GM20431 (cell line): Measurements from ENCODE around the gene CCDC6.
"Not testable (repeated sequence)": the region's sequence is repeated elsewhere in the genome, so short reads cannot be mapped to it uniquely, and the experiment has no call there.

ENCODE experiments used
- in situ Hi-C: fragments of 300-500 bp; cut with MseI, MboI; formaldehyde crosslinking; loops from one replicate; pipeline ENCODE4 v1.15.0; 2020; ENCODE audit warnings: low sequenced_read_pairs; ENCODE audit not compliant: unreplicated experiment

Gene CCDC6

DNA sequence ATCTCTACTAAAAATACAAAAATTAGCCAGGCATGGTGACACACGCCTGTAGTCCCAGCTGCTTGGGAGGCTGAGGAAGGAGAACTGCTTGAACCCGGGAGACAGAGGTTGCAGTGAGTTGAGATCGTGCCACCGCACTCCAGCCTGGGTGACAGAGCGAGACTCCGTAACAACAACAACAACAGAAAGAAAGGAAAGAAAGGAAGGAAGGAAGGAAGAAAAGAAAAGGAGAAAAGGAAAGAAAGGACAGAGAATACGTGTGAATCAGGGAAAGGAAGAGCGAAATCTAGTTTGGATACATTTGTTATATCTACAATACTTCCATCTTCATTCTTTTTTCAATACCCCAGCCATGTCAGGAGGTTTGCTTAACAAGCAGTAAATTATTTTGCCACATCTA lies 21.5 kb downstream of the CCDC6 start:
- in situ Hi-C loops, result not testable (repeated sequence)

DNA sequence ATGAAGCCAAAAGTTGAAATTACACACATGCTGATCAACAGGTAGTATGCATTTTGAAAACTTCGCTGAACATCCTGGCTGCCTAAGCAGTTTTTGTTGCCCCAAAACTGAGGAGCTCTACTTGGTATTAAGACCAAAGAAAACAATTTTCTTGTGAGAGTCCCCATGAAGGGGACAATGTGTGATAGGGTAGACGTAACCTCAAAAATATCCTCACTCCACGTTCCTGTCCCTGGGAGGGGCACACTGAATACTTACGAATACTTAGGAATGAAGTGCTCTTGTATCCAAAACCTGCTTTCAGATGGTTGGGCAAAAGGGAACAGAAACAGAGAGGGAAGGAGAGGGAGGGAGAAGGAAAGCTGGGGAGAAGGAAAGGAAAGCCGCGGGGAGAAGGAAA lies 24.7 kb downstream of the CCDC6 start:
- in situ Hi-C loops, result no loop called here

DNA sequence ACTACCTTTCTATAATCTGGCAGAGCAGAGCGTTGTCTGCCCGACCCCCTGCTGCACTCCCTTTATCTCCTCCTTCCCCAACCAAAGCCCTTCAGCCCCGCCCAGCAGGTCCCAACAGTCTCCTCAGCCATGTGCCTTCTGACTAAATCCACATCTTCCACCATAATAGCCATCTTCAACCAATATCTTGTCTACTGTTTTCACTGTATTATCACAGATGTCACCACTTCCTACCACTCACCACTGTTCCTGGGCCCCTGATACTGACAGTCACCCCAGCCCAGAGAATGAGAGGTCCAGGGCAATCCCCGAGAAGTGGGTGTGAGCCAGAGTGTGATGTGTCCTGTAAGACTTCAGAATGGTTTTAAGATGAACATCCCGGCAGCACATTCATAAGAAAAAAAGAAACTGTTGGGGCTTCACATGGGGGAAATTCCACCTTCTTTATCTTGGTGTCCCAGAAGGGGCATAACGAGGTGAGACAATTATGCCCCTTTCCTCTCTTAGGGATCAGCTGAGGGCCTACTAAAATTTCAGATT lies 25.3 kb downstream of the CCDC6 start:
- in situ Hi-C loops, result no loop called here

DNA sequence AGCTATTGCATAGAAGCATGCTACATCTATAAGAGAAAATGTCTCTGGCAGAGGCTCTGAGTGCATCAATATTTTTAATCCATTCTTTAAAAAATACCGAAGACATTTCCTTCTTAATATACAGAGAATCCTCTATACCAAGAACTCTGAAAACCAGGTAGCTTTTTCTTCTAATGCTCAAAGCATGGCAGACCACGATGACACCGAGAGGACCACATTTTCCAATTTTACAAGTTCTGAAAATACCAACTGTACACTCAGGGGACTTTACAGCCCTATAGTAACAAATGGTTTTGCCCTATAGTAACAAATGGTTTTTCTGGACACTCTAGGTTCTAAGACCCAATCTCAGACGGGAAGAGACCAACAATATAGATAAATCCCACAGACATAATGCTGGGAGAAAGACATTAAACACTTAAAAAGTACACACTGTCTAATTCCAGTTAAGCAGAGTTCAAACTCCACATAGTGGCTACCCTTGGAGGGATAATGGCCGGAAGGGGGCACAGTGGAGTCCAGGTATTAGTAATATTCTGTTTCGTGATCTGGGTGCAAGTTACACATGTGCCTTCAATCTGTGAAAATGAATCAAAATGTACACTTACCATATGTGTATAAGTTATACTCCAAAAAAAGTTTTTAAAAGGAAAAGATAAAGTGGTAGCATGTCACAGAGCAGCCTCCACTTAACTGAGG lies 26.2 kb downstream of the CCDC6 start:
- in situ Hi-C loops, result no loop called here

DNA sequence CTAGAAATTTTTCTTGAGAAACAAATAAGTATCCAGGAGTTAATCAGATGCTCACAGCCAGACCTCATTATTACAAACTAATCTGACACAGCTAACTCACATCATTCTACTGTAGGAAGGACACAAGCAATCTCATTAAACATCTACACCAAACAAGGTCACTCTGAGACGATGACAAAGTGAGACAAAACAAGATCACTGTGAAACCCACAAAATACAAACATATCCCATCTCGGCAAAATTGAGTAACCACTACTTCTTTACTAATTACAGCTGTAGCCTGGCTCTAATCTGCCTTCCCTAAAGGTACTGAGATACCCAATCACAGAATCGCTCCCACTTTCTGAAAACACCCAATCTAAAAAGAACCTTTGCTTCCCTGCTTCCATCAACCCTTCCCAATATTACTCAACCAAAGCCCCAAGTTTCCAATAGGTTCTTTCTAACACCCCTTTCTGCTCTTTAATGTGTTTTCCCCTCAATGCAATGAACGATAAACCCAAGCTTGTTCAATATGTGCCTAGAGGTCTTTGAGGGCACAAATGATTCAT lies 26.9 kb downstream of the CCDC6 start:
- in situ Hi-C loops, result no loop called here

DNA sequence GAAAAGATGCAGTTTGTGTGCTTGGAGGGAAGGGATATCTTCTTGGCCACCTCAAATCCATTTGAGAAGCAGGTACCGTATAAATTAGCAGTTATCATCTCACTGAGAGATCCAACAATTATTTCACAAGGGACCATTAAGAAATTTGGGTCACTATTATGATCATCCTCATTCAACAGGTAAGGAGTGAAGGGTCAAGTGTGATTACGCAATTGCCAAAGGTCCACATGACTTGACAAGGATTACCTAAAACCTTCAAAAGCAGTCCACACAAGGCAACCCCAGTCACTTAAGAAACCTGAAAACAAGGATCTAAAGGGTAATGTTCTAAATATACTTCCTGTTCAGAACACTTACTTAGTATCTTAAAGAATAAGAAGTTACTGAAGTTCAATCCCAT lies 27.4 kb downstream of the CCDC6 start:
- in situ Hi-C loops, result no loop called here

DNA sequence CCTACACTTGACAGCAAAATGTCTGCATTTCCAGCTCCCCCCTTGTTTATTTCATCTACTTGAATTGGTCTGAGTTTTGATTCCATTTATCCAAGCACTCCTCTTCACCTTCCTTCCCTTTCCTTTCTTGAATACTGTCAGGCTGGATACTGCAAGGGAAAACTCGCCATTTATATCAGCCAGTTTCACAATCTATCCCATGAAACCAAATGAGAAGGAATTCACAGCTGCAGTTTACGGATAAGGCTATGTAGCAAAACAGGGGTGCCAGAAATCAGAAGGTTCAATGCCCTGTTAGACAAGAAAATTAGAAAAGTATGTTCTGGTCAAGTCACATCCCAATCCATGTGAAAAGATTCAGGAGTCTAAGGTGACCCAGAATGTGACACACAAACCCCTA lies 28.1 kb downstream of the CCDC6 start:
- in situ Hi-C loops, result no loop called here

DNA sequence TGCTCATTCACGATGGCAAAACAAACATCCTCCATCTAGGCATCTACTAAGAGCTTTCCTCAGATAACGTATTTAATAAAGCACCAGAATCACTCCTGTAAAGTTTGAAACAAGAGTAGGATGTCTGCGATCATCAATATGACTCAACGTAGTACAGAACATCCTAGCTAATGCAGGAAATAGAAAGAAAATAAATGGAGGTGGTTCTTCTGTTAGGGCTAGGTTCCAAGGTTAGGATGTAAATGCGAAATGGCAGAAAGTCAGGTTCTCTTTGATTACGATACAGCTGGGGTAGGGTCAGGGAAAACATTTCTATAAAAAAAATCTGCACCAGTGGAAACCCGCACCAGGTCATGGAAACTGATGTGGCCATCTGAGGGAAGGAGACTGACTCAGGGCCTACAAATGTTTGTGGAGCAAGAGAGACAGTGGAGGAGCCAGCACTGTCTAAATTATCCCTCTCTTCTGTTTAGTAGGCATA lies 29.1 kb downstream of the CCDC6 start:
- in situ Hi-C loops, result no loop called here

DNA sequence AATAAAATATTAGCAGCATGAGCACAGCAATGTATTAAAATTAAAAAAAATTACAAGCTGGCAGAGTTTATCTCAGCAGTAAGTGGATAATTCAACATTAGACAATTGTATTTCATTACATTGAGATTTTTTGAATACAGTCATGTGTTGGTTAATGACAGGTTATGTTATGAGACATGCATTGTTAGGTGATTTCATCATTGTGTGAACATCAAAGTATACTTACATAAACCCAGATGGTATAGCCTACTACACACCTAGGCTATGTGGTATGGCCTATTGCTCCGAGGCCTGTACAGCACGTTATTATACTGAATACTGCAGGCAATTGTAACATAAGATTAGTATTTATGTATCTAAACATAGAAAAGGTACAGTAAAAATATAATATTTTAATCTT lies 29.7 kb downstream of the CCDC6 start:
- in situ Hi-C loops, result no loop called here

DNA sequence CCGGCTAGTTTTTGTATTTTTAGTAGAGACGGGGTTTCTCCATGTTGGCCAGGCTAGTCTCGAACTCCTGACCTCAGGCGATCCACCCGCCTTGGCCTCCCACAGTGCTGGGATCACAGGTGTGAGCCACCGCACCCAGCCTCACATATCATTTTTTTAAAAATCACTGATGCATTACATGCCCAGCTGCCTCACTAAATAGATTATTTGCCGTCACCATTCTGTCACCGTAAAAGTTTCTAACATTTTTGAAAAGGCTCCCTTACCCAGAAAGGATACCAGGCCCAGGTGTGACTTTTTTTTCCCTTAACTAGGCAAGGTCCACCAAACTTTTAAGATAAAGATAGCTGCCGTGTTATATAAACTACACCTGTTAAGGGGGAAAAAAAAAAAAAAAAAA lies 30.1 kb downstream of the CCDC6 start:
- in situ Hi-C loops, result not testable (repeated sequence)

DNA sequence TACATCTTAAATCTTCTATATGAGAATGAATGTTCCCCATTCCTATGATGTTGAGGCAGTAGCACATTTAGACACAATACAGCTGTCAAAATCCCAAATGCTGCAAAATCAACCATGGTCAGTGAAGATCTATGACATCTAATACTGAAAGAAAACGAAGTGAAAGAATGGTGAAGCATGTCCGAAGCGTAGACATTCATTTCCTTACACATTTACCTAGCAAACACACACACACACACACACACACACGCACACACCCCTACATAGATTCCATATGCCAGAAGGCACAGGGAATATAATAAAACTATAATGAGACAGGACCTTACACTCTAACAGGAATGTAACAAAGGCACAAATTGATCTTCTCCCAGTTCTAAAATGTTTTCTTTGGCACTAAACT lies 32.5 kb downstream of the CCDC6 start:
- in situ Hi-C loops, result loop anchor here (25.0 kb wide), 1 partner anchor 338 kb away; no protein-coding TSS in a partner anchor

DNA sequence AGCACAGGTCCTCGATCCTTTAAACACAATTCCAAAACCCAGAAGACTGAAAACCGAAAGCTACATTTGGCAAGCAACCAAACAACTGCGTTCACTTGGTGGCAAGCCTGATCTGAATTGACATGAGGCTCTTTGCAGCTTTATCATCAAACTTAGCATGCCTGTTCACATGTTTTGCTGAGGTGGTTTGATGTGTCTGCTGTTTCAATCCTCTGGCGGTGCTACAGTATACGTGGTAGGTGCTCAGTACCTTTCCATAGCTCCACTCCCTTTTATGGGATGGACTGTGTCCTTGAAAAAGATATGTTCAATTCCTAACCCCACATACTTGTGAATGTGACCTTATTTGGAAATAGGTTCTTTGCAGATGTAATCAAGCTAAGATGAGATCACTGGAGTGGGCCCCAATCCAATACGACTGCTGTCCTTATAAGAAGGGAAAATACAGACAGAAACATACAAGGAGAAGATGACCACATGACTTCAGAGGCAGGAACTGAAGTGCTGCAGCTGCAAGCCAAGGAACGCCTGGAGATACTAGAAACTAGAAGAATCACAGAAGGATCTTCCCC lies 33.4 kb downstream of the CCDC6 start:
- in situ Hi-C loops, result loop anchor here (25.0 kb wide), 1 partner anchor 339 kb away; no protein-coding TSS in a partner anchor

DNA sequence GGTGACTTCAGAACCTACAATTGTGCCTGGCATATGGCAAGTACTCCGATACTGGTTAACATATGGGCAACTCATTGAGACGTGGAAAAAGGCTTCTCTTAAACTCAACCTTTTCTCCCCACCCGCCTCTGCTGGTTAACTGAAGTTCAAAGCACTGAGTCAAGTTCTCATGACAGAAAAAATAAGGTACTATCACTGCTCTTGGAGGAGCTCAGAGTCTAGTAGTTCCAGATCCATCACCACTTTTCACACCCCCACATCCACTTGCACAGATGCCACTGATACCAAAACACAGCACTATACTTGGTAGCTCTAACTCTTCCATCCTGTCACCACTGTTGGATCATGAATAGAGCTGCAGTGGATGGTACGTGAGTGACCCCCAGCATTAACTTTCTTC lies 36.2 kb downstream of the CCDC6 start:
- in situ Hi-C loops, result loop anchor here (25.0 kb wide), 1 partner anchor 342 kb away; no protein-coding TSS in a partner anchor

DNA sequence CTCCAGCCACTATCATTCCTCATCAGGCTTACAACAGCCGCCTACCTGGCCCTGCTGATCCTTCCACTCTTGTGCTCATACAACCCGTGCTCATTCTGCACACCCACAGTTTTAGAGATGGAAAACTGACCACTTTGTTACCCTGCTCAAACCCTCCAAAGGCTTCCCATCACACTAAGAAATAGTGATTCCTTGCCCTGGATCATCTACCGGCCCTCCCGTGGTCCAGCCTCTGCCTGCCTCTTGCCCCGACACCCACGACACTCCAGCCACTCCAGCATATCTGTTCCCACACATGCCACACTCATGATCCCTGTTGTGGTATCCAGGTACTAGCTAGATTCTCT lies 36.8 kb downstream of the CCDC6 start:
- in situ Hi-C loops, result loop anchor here (25.0 kb wide), 1 partner anchor 343 kb away; no protein-coding TSS in a partner anchor

DNA sequence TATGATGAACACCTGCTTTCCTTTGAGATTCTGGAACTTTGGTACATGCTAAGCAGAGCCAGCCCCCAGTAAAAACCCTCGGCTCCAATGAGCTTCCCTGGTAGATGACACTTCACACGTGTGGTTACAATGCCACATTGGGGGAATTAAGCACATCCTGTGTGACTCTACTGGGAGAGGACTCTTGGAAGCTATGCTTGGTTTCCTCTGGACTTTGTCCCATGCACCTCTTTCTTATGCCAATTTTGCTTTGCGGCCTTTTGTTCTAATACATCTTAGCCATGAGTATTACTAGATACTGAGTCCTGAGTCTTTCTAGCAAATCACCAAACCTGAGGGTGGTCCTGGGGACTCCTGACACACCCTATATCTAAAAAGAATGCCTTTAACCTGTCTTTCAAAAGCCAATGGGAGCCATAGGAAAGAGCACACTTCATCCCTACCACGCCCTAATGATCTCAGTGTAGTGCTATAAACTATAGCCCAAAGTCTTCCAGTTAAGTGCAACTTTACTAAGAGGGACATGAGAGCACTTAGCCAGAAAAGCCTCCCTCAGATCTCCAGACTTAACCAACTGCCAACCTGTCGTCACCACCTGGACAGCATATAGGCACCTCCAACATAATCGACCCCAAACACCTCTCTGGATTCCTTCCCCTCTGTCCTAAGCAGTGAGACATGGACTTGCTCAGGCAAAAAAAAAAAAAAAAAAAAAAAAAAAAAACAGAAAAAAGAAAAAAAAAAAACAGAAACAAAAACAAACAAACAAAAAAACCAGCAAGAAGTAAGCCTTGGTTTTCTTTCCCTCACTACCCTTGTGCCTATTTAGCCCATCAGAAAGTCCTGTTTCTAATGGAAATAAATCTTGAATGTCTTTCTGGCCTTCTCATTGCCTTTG lies 37.4 kb downstream of the CCDC6 start:
- in situ Hi-C loops, result loop anchor here (25.0 kb wide), 1 partner anchor 343 kb away; no protein-coding TSS in a partner anchor

DNA sequence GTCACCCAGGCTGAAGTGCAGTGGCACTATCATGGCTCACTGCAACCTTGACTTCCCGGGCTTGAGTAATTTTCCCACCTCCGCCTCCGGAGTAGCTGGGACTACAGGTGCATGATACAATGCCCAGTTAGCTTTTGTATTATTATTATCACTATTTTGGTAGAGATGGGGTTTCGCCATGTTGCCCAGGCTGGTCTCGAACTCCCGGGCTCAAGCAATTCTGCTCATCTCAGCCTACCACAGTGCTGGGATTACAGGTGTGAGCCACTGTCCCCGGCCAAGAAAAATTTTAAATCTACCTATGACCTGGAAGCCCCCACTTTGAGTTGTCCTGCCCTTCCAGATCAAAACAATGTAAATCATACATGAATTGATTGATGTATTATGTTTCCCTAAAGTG lies 38.8 kb downstream of the CCDC6 start:
- in situ Hi-C loops, result loop anchor here (25.0 kb wide), 1 partner anchor 345 kb away; no protein-coding TSS in a partner anchor

DNA sequence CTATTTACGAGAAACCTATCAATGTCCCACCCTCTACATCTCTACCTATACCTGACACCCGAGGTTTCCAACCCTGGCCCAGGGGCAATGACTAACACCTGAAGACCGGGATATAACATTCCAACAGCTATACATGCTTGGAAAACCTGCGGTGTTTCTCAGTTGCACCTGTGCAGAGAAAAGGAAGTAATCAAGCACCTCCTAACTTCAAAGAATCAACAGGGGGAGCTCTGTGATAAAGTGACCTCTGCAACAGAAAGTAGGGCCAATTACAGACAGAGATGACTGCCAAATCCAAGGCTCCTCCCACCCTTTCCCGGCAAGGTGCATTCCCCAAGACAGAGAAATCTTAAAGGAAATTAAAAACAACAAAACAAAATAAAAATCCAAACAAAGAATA lies 41.3 kb downstream of the CCDC6 start:
- in situ Hi-C loops, result loop anchor here (25.0 kb wide), 1 partner anchor 347 kb away; no protein-coding TSS in a partner anchor

DNA sequence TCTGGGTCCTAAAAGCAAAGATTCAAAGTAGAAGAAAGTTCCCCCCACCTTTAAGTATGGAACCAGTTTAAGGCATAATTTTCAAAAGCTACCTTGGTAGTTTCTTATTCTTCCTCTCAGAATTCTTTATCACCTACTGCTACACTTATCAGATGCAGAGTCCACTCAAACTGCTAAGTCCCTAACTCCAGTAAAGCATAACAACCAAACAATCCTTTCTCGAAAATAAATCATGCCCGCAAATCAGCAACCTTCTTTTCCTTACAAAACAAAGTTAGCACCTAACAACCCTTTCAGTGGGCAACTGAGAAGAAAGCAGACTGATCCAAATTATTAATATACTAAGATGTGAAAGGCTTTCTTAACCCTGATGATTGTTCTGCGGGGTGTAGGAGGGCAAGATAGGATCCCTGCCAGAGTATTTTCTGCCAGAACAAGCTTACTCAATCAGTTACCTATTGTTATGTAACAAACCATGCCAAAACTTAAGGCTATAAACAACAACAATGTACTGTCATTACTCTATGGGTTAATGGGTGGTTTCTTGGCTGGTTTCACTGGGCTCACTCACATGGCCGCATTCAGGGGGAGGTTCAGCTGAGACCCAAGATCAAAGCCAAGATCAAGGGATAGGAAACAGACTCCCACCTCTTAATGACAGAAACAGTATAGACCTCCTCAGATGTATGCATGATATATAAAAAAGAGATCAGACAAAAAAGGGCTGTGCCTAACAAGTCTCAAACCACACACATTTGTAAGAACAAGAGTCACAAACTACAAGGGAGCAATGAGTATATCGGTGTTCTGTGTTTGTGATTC lies 42.0 kb downstream of the CCDC6 start:
- in situ Hi-C loops, result loop anchor here (25.0 kb wide), 1 partner anchor 348 kb away; no protein-coding TSS in a partner anchor

DNA sequence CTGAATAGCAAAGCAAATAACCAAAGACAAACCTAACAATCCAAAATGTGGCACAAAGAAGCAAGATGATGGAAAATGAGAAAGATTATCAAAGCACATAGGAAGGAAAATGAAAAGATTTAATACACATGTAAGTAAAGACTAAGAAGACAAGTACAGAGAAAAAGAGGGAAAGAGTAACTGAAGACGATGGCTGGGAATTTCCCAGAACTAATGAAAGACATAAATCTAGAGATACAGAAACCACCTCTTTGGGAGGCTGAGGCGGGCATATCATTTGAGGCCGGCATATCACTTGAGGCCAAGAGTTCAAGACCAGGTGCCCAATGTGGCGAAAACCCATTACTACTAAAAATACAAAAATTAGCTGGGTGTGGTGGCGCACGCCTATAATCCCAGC lies 46.8 kb downstream of the CCDC6 start:
- in situ Hi-C loops, result loop anchor here (25.0 kb wide), 1 partner anchor 353 kb away; no protein-coding TSS in a partner anchor
